Esophagus (tissue), 2 donors: ENCODE results near the gene UBE2U. TPM values are rescaled to one million over a fixed set of nuclear protein-coding genes. Genes with fewer than 3 reads are reported as not detected.

Source experiments
- H3K27ac ChIP-seq, 2 donors: one replicate each; pipeline ENCODE4 v1.5.1; 2013; ENCODE audit warnings: low read depth in 2 of 2, mild to moderate bottlenecking in 2 of 2, inconsistent platforms in 1 of 2, low read length in 1 of 2, moderate library complexity in 1 of 2
- H3K27me3 ChIP-seq, 2 donors: one replicate each; pipeline ENCODE4 v1.6.1; 2013; ENCODE audit warnings: low read length in 2 of 2, control low read depth in 1 of 2, mild to moderate bottlenecking in 1 of 2; ENCODE audit not compliant: insufficient read depth in 2 of 2, control insufficient read depth in 1 of 2
- H3K36me3 ChIP-seq, 2 donors: one replicate each; pipeline ENCODE4 v1.6.1; 2013; ENCODE audit warnings: low read length in 1 of 2; ENCODE audit not compliant: control insufficient read depth in 2 of 2, insufficient read depth in 2 of 2
- H3K4me1 ChIP-seq, 2 donors: one replicate each; pipeline ENCODE4 v1.6.1; 2013; ENCODE audit warnings: low read length in 1 of 2; ENCODE audit not compliant: control insufficient read depth in 2 of 2, insufficient read depth in 2 of 2
- H3K4me3 ChIP-seq, 2 donors: one replicate each; pipeline ENCODE4 v1.5.1; 2013; ENCODE audit warnings: low read length in 2 of 2, mild to moderate bottlenecking in 2 of 2, low read depth in 1 of 2, moderate library complexity in 1 of 2
- H3K9me3 ChIP-seq, 2 donors: one replicate each; pipeline ENCODE4 v1.6.1; 2013; ENCODE audit warnings: mild to moderate bottlenecking in 2 of 2, low read depth in 1 of 2, low read length in 1 of 2, moderate library complexity in 1 of 2; ENCODE audit not compliant: control insufficient read depth in 2 of 2, insufficient read depth in 1 of 2
- WGBS, 2 donors: extraction: QIAGEN DNeasy Blood & Tissue Kit; methylation state at CpG; one replicate each; pipeline ENCODE4 v1.1.7; 2013; 5-methylcytosine and 5-hydroxymethylcytosine counted together
- polyA plus RNA-seq, 2 donors: library from polyadenylated mRNA; stranded (reverse); fragments of 200-250 nt; gene quantifications; one replicate each; pipeline ENCODE4 v1.2.3, GENCODE V29; 2013
- donor health status: healthy with polysubstance abuse.
- donor health status: Bipolar disorder and iron deficiency.

Gene UBE2U
- polyA plus RNA-seq, 2 donors = not detected

DNA sequence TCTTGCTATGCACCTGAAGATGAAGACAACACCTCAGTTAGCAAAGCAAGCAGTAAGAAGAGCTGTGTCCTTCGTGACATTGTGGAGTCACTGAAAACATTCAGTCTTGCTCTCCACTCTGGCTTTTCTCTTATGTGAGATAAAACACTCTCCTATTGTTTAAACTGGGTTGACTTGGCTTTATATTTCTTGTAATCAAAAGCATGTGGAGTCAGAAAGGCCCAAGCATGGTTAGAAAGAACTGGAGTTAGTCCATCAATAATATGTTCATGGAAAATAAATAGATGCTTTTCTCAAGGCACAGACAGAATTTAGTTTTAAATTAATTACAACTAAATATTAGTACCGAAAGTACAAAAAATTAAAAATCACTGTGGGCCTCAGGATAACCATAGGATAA is 61.7 kb downstream of the UBE2U start:
- H3K27me3 ChIP-seq = no peaks in the 10 kb centered on the region
- WGBS, 2 donors = 75 to 80% methylated on average over 2 of the region's 2 CpGs
- no peak overlapping the region for H3K27ac ChIP-seq
- H3K9me3 ChIP-seq = no peaks in the 10 kb centered on the region
- no peak overlapping the region for H3K4me3 ChIP-seq
- no peaks in the 10 kb centered on the region for H3K36me3 ChIP-seq
- peaks cover 3% of the 10 kb centered on the region in 2 donors for H3K4me1 ChIP-seq

DNA sequence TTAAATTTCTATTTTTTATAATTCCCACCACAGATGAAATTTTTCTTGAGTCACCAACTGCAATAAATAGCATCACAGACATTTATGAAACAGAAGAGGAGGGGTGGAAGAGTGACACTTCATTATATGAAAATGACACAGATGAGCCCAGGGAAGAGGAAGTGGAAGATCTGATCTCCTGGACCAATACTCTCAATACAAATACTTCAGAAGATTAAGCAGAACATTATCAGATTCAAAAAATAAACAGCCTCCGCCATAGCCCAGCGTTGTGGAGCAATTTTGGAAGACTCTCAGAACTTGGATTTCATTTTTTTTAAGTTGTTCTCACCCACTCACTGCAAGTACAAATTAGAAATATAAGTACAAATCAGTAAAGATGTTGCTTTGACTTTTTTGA is 63.6 kb downstream of the UBE2U start:
- H3K27me3 ChIP-seq = no peaks in the 10 kb centered on the region
- H3K36me3 ChIP-seq = no peaks in the 10 kb centered on the region
- H3K27ac ChIP-seq = no peak overlapping the region
- H3K4me1 ChIP-seq = peaks cover 3% of the 10 kb centered on the region in 2 donors
- WGBS, 2 donors = 58 to 63% methylated on average over 2 of the region's 2 CpGs
- no peak overlapping the region for H3K4me3 ChIP-seq
- no peaks in the 10 kb centered on the region for H3K9me3 ChIP-seq

DNA sequence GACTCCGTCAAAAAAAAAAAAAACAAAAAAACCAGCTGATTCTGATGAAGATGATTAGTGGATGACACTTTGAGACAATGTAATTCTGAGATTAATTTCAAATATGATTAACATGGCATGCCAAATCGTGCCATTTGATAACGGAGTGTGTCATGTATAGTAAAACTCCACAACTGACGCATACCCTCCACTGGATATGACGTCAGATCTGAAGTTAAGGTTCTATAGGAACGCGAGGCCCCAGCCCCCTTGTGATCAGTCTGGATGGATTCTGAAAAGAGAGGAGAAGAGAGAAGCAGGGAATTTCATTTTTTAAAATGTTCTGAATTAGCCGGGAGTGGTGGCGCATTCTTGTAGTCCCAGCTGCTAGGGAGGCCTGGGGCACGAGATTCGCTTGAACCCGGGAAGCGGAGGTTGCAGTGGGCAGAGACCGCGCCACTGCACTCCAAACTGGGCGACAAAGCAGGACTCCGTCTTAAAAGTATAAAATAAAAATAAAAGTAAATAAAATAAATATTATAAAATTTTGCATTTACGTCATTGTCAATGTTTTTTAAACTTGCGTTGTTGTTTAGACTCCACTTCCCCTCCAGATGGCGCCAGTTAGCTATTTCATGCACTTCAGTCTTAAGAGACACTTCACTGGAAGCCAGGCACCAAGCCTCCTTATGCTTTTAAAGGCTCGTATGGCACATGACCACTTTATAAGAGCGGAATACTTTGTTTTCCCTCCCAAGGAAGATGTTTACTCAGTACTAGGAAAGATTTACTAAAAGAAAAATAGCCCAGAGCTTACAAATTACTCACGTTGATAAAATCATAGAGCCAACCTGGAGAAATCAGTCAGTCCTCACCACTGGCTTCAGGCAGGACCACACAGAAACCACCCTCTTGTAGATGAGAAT is 65.5 kb downstream of the UBE2U start:
- Histone ChIP-seq H3K27ac (no peak overlapping the region), H3K4me3 (no peak overlapping the region), H3K27me3 (no peaks in the 10 kb centered on the region), H3K36me3 (no peaks in the 10 kb centered on the region), H3K9me3 (no peaks in the 10 kb centered on the region), H3K4me1 (peaks cover 0 to 3% of the 10 kb centered on the region in 2 donors)
- WGBS, 2 donors = 49 to 50% methylated on average over 23 of the region's 23 CpGs

DNA sequence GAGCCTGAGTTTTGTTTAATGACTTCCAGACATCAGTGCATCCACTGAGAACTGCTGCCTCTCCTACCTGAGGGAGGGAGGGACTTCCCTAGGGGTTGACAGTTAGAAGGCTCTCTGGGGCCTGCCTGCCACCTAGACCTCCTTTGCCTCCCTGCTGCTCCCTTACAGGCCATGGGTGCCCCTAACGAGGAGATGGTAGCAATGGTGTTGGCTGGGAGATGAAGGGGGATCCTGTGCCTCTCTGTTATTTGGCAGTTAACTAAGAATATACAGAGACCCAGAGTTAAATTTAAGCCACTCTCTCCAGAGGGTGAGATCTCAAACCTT is 66.1 kb downstream of the UBE2U start:
- 62 to 68% methylated on average over 1 of the region's 1 CpG for WGBS, 2 donors
- H3K27ac ChIP-seq = no peak overlapping the region

DNA sequence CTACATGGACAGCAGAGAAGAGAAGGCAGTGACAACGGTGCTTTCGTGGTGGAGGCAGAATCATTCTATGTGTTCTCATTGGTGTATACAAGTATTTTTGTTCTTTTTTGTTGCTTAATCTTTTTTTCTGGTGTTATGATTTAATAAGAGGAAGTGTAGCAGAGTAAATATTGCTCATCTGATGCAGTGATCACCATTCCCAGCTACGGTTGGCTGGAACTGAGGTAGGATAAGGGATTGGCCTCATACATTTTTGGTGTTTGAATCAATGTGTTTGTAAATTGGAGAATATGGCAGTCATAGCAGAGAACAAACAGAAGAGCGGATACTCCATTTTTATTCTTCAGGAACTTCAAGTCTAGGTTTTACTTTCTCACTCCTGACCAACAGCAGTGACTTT is 76.6 kb downstream of the UBE2U start:
- 59 to 76% methylated on average over 4 of the region's 4 CpGs for WGBS, 2 donors
- Histone ChIP-seq H3K9me3 (no peaks in the 10 kb centered on the region), H3K36me3 (no peaks in the 10 kb centered on the region), H3K27me3 (no peaks in the 10 kb centered on the region), H3K4me3 (no peak overlapping the region), H3K27ac (peak overlapping the region; percentile 15 to 52), H3K4me1 (peaks cover 0 to 6% of the 10 kb centered on the region in 2 donors)

More for the DNA sequence above, 66.1 kb downstream of the UBE2U start:
- Histone ChIP-seq H3K4me3 (no peak overlapping the region), H3K27me3 (no peaks in the 10 kb centered on the region), H3K36me3 (no peaks in the 10 kb centered on the region), H3K9me3 (no peaks in the 10 kb centered on the region), H3K4me1 (peaks cover 0 to 3% of the 10 kb centered on the region in 2 donors)

DNA sequence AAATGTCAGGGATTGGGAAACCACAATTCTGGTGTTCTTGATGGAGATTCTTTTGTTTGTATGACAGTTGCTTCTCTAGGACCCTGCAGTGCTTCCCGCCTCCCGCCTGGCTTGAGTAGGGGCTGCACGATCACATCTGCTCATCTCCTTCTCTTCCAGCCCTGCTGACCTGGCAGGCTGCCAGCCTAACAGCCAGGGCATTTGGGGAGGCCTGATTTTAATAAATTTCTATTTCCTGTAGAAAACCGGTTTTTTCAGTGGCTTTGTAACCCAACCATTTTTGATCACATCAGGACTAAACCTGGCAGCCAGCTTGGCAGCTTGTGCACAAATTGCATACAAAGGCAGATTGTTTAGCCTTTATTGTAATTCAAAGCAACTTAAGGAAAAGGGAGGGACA is 78.9 kb downstream of the UBE2U start:
- Histone ChIP-seq H3K27ac (peak overlapping the region in 1 of 2 donors; percentile 7), H3K4me1 (peaks cover 0 to 6% of the 10 kb centered on the region in 2 donors), H3K4me3 (no peak overlapping the region), H3K9me3 (no peaks in the 10 kb centered on the region), H3K36me3 (no peaks in the 10 kb centered on the region), H3K27me3 (no peaks in the 10 kb centered on the region)
- 33 to 42% methylated on average over 4 of the region's 4 CpGs for WGBS, 2 donors

DNA sequence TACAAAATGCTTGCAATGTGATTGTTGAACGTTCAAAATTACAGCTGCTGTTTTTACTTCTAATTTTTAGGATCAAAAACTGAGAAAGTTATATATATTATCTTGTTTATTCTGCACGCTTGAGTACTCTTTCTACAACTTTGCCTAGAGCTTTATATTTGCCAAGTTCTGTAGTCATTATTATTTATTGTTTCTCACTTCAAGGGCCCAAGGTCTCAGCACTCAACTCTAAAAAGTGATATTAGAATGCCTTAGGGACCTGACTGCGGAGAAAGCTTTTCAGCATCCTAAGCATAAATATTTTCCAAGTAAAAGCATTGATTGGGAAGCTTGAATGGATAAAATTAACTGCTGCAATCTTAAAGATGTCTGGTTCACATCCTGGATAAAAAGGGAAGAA is 83.6 kb downstream of the UBE2U start:
- WGBS, 2 donors = 48 to 51% methylated on average over 3 of the region's 3 CpGs

DNA sequence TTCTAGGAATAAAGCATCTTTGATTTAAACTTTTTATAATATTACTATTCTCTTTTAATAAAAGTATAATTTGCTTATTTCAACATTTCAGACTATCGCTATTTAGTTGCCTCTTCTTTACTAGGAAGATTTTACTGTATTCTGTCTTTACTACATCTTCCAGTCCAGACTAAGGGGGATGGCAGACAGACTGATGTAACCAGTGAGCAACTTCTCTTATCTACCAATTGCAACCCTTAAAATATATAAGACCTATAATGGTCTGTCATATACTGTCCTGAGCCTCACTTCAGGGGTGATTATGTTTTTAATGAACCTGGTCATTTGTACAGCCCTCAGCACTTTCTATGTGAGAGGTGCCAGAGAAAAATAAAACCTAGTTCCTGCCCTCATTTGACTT is 87.0 kb downstream of the UBE2U start:
- Histone ChIP-seq H3K4me3 (no peak overlapping the region), H3K36me3 (no peaks in the 10 kb centered on the region), H3K4me1 (no peaks in the 10 kb centered on the region), H3K27me3 (no peaks in the 10 kb centered on the region), H3K9me3 (no peaks in the 10 kb centered on the region), H3K27ac (no peak overlapping the region)
- WGBS, 2 donors = 50 to 100% methylated on average over 1 of the region's 1 CpG

More for the DNA sequence above, 83.6 kb downstream of the UBE2U start:
- Histone ChIP-seq H3K4me1 (no peaks in the 10 kb centered on the region), H3K27me3 (no peaks in the 10 kb centered on the region), H3K9me3 (no peaks in the 10 kb centered on the region), H3K36me3 (no peaks in the 10 kb centered on the region), H3K27ac (no peak overlapping the region), H3K4me3 (no peak overlapping the region)

DNA sequence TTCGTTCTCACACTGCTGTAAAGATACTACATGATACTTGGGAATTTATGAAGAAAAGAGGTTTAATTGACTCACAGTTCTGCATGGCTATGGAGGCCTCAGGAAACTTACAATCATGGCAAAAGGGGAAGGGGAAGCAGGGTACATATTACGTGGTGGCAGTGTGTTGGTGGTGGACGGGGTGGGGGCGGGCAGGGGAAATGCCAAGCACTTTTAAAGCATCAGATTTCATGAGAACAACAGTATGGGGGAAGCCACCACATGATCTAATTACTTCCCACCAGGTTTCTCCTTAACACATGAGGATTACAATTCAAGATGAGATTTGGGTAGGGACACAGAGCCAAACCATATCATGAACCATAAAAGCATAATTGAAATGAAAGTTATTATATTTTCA is 88.5 kb downstream of the UBE2U start:
- Histone ChIP-seq H3K4me1 (no peaks in the 10 kb centered on the region), H3K27me3 (no peaks in the 10 kb centered on the region), H3K4me3 (no peak overlapping the region), H3K36me3 (no peaks in the 10 kb centered on the region), H3K27ac (no peak overlapping the region), H3K9me3 (peaks cover 0 to 6% of the 10 kb centered on the region in 2 donors)
- 81 to 88% methylated on average over 4 of the region's 4 CpGs for WGBS, 2 donors

DNA sequence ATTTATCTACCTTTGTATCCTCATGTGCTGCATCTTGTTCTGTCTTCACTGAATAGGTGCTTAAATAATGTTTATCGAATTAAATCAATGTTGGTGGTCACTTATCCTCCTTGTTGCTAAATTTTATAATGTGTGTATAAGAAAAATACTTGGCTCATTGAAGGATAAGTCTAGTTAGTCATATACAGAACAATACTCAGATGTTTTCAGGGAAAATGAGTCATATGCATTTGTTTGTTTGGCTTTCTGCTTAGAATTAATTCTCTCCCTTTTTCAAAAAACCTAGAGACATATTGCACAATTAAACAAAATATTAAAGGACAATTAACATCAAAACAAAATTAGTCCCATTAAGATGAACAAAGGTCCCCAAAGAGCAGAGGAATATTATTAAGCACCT is 89.0 kb downstream of the UBE2U start:
- Histone ChIP-seq H3K36me3 (no peaks in the 10 kb centered on the region), H3K4me3 (no peak overlapping the region), H3K27me3 (no peaks in the 10 kb centered on the region), H3K27ac (no peak overlapping the region), H3K4me1 (no peaks in the 10 kb centered on the region), H3K9me3 (peaks cover 0 to 9% of the 10 kb centered on the region in 2 donors)
- WGBS, 2 donors = 69 to 80% methylated on average over 1 of the region's 1 CpG
